DOHH2 (cell line): ENCODE results near the gene IRAG1.

ENCODE experiments used
- H3F3A ChIP-seq: fragments of 200-600 bp; sonication (generic), shearing (Covaris generic); 2 replicates; pipeline ENCODE4 v1.6.0; 2016; ENCODE audit warnings: antibody characterized with exemption, mild to moderate bottlenecking; ENCODE audit not compliant: control insufficient read depth, insufficient read depth
- H3K27ac ChIP-seq: fragments of 200-600 bp; sonication (generic); 2 replicates; pipeline ENCODE4 v1.5.1; 2014; ENCODE audit warnings: low read depth, mild to moderate bottlenecking, low read length, moderate library complexity
- H3K27me3 ChIP-seq: fragments of 200-600 bp; sonication (generic); 2 replicates; pipeline ENCODE4 v1.6.1; 2014; ENCODE audit warnings: mild to moderate bottlenecking, low read length, mixed read lengths; ENCODE audit not compliant: control insufficient read depth
- H3K36me3 ChIP-seq: fragments of 200-600 bp; sonication (generic); 2 replicates; pipeline ENCODE4 v1.6.1; 2014; ENCODE audit warnings: mild to moderate bottlenecking, low read length, moderate library complexity, mixed read lengths; ENCODE audit not compliant: control insufficient read depth
- H3K4me1 ChIP-seq: fragments of 200-600 bp; sonication (generic); 2 replicates; pipeline ENCODE4 v1.6.1; 2014; ENCODE audit warnings: mild to moderate bottlenecking, low read length, mixed read lengths; ENCODE audit not compliant: control insufficient read depth
- H3K4me2 ChIP-seq: fragments of 200-600 bp; sonication (generic); 2 replicates; pipeline ENCODE4 v1.6.0; 2014; ENCODE audit warnings: mild to moderate bottlenecking, low read length, moderate library complexity
- H3K4me3 ChIP-seq: fragments of 200-600 bp; sonication (generic); 2 replicates; pipeline ENCODE4 v1.5.1; 2014; ENCODE audit warnings: mild to moderate bottlenecking, low read length, mixed read lengths
- H3K79me2 ChIP-seq: fragments of 200-600 bp; sonication (generic); 2 replicates; pipeline ENCODE4 v1.6.1; 2014; ENCODE audit warnings: mild to moderate bottlenecking, low read length, mixed read lengths; ENCODE audit not compliant: control insufficient read depth
- H3K9me2 ChIP-seq: fragments of 200-600 bp; sonication (generic); replicated peaks from 2 replicates; pipeline ENCODE4 v1.6.1; 2014; ENCODE audit warnings: mild to moderate bottlenecking, low read length, mixed read lengths; ENCODE audit not compliant: control insufficient read depth
- H3K9me3 ChIP-seq: fragments of 200-600 bp; sonication (generic); 2 replicates; pipeline ENCODE4 v1.6.1; 2014; ENCODE audit warnings: antibody characterized with exemption, low read length, mixed read lengths; ENCODE audit not compliant: control insufficient read depth, insufficient read depth
- H4K20me1 ChIP-seq: fragments of 200-600 bp; sonication (generic); 2 replicates; pipeline ENCODE4 v1.6.0; 2014; ENCODE audit warnings: low read depth, mild to moderate bottlenecking, antibody characterized with exemption, low read length, moderate library complexity; ENCODE audit not compliant: control insufficient read depth, insufficient read depth
- CTCF ChIP-seq: fragments of 200-600 bp; sonication (generic); IDR thresholded peaks from one replicate; pipeline ENCODE4 v1.5.1; 2014; ENCODE audit warnings: antibody characterized with exemption, mild to moderate bottlenecking, low read depth, low read length; ENCODE audit not compliant: poor library complexity, severe bottlenecking
- EZH2phosphoT487 ChIP-seq: fragments of 200-600 bp; sonication (generic); IDR thresholded peaks from 2 replicates; pipeline ENCODE4 v1.6.1; 2017; ENCODE audit warnings: borderline replicate concordance, mild to moderate bottlenecking, antibody characterized with exemption, low read length, moderate library complexity, mixed read lengths

The IRAG1 gene

GRCh38 chr11:10660323-10660722, 33.2 kb downstream of the IRAG1 start:
- H3K9me2 ChIP-seq, result no peaks in the 10 kb centered on the region
- H3K79me2 ChIP-seq, result no peaks in the 10 kb centered on the region
- H3K27ac ChIP-seq, result no peak overlapping the region
- no peaks in the 10 kb centered on the region for H3K27me3 ChIP-seq
- no peaks in the 10 kb centered on the region for H4K20me1 ChIP-seq
- H3K4me1 ChIP-seq, result peaks cover 8% of the 10 kb centered on the region
- H3K9me3 ChIP-seq, result no peaks in the 10 kb centered on the region
- TF ChIP-seq CTCF (no peak), EZH2phosphoT487 (no peak)
- no peaks in the 10 kb centered on the region for H3K36me3 ChIP-seq
- H3K4me3 ChIP-seq, result no peak overlapping the region
- no peaks in the 10 kb centered on the region for H3F3A ChIP-seq
- no peak overlapping the region for H3K4me2 ChIP-seq

GRCh38 chr11:10659339-10660216, 34.0 kb downstream of the IRAG1 start:
- H3K9me3 ChIP-seq, result no peaks in the 10 kb centered on the region
- no peak overlapping the region for H3K4me3 ChIP-seq
- no peaks in the 10 kb centered on the region for H3F3A ChIP-seq
- TF ChIP-seq CTCF (no peak), EZH2phosphoT487 (no peak)
- H3K27ac ChIP-seq, result no peak overlapping the region
- no peaks in the 10 kb centered on the region for H3K27me3 ChIP-seq
- H3K36me3 ChIP-seq, result no peaks in the 10 kb centered on the region
- H3K4me1 ChIP-seq, result peaks cover 8% of the 10 kb centered on the region
- no peak overlapping the region for H3K4me2 ChIP-seq
- H4K20me1 ChIP-seq, result no peaks in the 10 kb centered on the region
- no peaks in the 10 kb centered on the region for H3K9me2 ChIP-seq
- no peaks in the 10 kb centered on the region for H3K79me2 ChIP-seq

- H3K9me3 ChIP-seq, result no peaks in the 10 kb centered on the region
Measured at GRCh38 chr11:10658621-10659338, 34.8 kb downstream of the IRAG1 start.

More at GRCh38 chr11:10658621-10659338, 34.8 kb downstream of the IRAG1 start:
- Histone ChIP-seq H3F3A (no peaks in the 10 kb centered on the region), H3K27me3 (no peaks in the 10 kb centered on the region), H3K4me2 (no peak overlapping the region), H3K27ac (no peak overlapping the region), H3K4me3 (no peak overlapping the region), H3K9me2 (no peaks in the 10 kb centered on the region), H4K20me1 (no peaks in the 10 kb centered on the region), H3K4me1 (peaks cover 8% of the 10 kb centered on the region), H3K36me3 (no peaks in the 10 kb centered on the region), H3K79me2 (no peaks in the 10 kb centered on the region)
- no peak for TF ChIP-seq EZH2phosphoT487
- no peak for TF ChIP-seq CTCF
